Gastroesophageal sphincter (tissue), 3 donors: ENCODE data around the gene TMEFF2.

Experiments used
- CTCF ChIP-seq, 4 experiments: fragments of 200-600 bp in 2 of 4; fragments of 450-650 bp in 2 of 4; sonication (generic) in 1 of 4; IDR thresholded peaks; one replicate each; pipeline ENCODE4 v1.5.1; 2017 to 2019; ENCODE audit warnings: antibody characterized with exemption in 4 of 4, mild to moderate bottlenecking in 2 of 4, moderate library complexity in 2 of 4
- EP300 ChIP-seq: sonication (generic); formaldehyde crosslinking; IDR thresholded peaks from one replicate; pipeline ENCODE4 v1.6.1; 2017; ENCODE audit warnings: antibody characterized with exemption, mild to moderate bottlenecking
- POLR2A ChIP-seq, 2 donors: fragments of 450-650 bp; IDR thresholded peaks; one replicate each; pipeline ENCODE4 v1.6.1; 2017; ENCODE audit warnings: antibody characterized with exemption in 2 of 2, mild to moderate bottlenecking in 2 of 2, moderate library complexity in 1 of 2

- TF ChIP-seq CTCF (IDR thresholded peaks at IDR 0.05), result no peak
- no peak for TF ChIP-seq EP300
- TF ChIP-seq POLR2A (IDR thresholded peaks at IDR 0.05), result no peak
Observed at GRCh38 chr2:192087398-192087958, 107.3 kb downstream of the TMEFF2 start.
